Keratinocyte (primary cell): ENCODE data around the gene ARHGAP22.

ENCODE experiments used
- EZH2 ChIP-seq: IDR thresholded peaks from one replicate; pipeline ENCODE4 v1.6.1; 2012; ENCODE audit warnings: inconsistent platforms, mild to moderate bottlenecking, low read length, moderate library complexity
- TF ChIP-seq, protein P1 (sequence below), 3 experiments: IDR thresholded peaks in 1 of 3; conservative IDR thresholded peaks in 1 of 3; optimal IDR thresholded peaks in 1 of 3; 2 replicates in 2 of 3; 3 replicates in 1 of 3; pipeline versions ENCODE3 to v1.5.1; 2011; ENCODE audit warnings: low read length in 3 of 3, mild to moderate bottlenecking in 3 of 3, moderate library complexity in 2 of 3, control low read depth in 1 of 3, inconsistent platforms in 1 of 3; ENCODE audit not compliant: insufficient read depth in 2 of 3; ENCODE audit errors: extremely low read depth in 1 of 3

- TF ChIP-seq, protein P1, sequence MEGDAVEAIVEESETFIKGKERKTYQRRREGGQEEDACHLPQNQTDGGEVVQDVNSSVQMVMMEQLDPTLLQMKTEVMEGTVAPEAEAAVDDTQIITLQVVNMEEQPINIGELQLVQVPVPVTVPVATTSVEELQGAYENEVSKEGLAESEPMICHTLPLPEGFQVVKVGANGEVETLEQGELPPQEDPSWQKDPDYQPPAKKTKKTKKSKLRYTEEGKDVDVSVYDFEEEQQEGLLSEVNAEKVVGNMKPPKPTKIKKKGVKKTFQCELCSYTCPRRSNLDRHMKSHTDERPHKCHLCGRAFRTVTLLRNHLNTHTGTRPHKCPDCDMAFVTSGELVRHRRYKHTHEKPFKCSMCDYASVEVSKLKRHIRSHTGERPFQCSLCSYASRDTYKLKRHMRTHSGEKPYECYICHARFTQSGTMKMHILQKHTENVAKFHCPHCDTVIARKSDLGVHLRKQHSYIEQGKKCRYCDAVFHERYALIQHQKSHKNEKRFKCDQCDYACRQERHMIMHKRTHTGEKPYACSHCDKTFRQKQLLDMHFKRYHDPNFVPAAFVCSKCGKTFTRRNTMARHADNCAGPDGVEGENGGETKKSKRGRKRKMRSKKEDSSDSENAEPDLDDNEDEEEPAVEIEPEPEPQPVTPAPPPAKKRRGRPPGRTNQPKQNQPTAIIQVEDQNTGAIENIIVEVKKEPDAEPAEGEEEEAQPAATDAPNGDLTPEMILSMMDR (optimal IDR thresholded peaks at IDR 0.05 in 1 of 3, IDR thresholded peaks at IDR 0.05 in 1 of 3, conservative IDR thresholded peaks at IDR 0.05 in 1 of 3; ENCODE audit: extremely low read depth in 1 of 3, insufficient read depth in 2 of 3, low read length in 3 of 3) = no peak
- TF ChIP-seq EZH2 = no peak
Measured at GRCh38 chr10:48498940-48499510, 105.8 kb downstream of the ARHGAP22 start.
